GM18520 (cell line): Measurements from ENCODE around the gene PTGIS.

Experiments
- ATAC-seq: cut with Tn5 transposase; IDR thresholded peaks from one replicate; pipeline ENCODE4 v1.9.1; 2021; ENCODE audit not compliant: unreplicated experiment

The PTGIS gene

GRCh38 chr20:49595811-49596561 lies 28.0 kb upstream of the PTGIS start:
- no peak for ATAC-seq

GRCh38 chr20:49595346-49595745 lies 27.4 kb upstream of the PTGIS start:
- no peak for ATAC-seq

- ATAC-seq, result no peak
Measured at GRCh38 chr20:49594931-49595315, 27.0 kb upstream of the PTGIS start.

GRCh38 chr20:49594143-49594930 lies 26.4 kb upstream of the PTGIS start:
- ATAC-seq, result no peak

- no peak for ATAC-seq
Measured at GRCh38 chr20:49593466-49594142, 25.7 kb upstream of the PTGIS start.

- ATAC-seq, result no peak
Measured at GRCh38 chr20:49592120-49592519, 24.2 kb upstream of the PTGIS start.

GRCh38 chr20:49591217-49591865 lies 23.4 kb upstream of the PTGIS start:
- ATAC-seq, result no peak

GRCh38 chr20:49590163-49591017 lies 22.5 kb upstream of the PTGIS start:
- no peak for ATAC-seq

GRCh38 chr20:49589747-49590146 lies 21.8 kb upstream of the PTGIS start:
- no peak for ATAC-seq

- ATAC-seq, result no peak
Measured at GRCh38 chr20:49587111-49587570, 19.2 kb upstream of the PTGIS start.

- no peak for ATAC-seq
Measured at GRCh38 chr20:49585585-49586245, 17.8 kb upstream of the PTGIS start.

- no peak for ATAC-seq
Measured at GRCh38 chr20:49584418-49585382, 16.8 kb upstream of the PTGIS start.

GRCh38 chr20:49583669-49584417 lies 15.9 kb upstream of the PTGIS start:
- no peak for ATAC-seq

GRCh38 chr20:49583343-49583668 lies 15.4 kb upstream of the PTGIS start:
- no peak for ATAC-seq

GRCh38 chr20:49582413-49583334 lies 14.7 kb upstream of the PTGIS start:
- no peak for ATAC-seq

GRCh38 chr20:49581482-49581881 lies 13.5 kb upstream of the PTGIS start:
- no peak for ATAC-seq

- ATAC-seq, result no peak
Measured at GRCh38 chr20:49580813-49581174, 12.9 kb upstream of the PTGIS start.
